Caco-2 (cell line): ENCODE data around the gene TXLNB. TPM values are rescaled to one million over a fixed set of nuclear protein-coding genes. Genes with fewer than 3 reads are reported as not detected.
"Not testable (repeated sequence)": the region's sequence is repeated elsewhere in the genome, so short reads cannot be mapped to it uniquely, and the experiment has no call there.

Source experiments
- BruUV-seq: library from RNA; stranded (reverse); fragments of 400-500 nt; replicated peaks from 2 replicates; lab custom pipeline; 2021; lab: Mats Ljungman, UMichigan
- CTCF ChIA-PET: fragments of 300-600 bp; sonication (Branson Sonifier 250); formaldehyde crosslinking; loops from one replicate; lab custom pipeline; 2022; ENCODE audit warnings: antibody characterized with exemption; lab: Charles Lee
- POLR2A ChIA-PET: fragments of 300-600 bp; sonication (Branson Sonifier 250); formaldehyde crosslinking; loops from one replicate; lab custom pipeline; 2022; ENCODE audit warnings: antibody characterized with exemption; lab: Charles Lee
- DNase-seq, 2 experiments: peaks; one replicate each; pipeline versions ENCODE4 v3.0.0 to v3.0.0-alpha.2; 2020 to 2022
- H3K27me3 ChIP-seq: replicated peaks from 2 replicates; pipeline ENCODE4 v1.6.0; 2011; ENCODE audit warnings: low read length; ENCODE audit not compliant: control insufficient read depth, insufficient read depth
- H3K36me3 ChIP-seq: 2 replicates; pipeline ENCODE4 v1.5.1; 2011; ENCODE audit warnings: low read length; ENCODE audit not compliant: control insufficient read depth, insufficient read depth
- H3K4me1 ChIP-seq: fragments of 250-450 bp; sonication (Bioruptor Pico); 2 replicates; pipeline ENCODE4 v1.5.1; 2020; ENCODE audit warnings: mild to moderate bottlenecking
- H3K4me3 ChIP-seq: 2 replicates; pipeline ENCODE4 v1.5.1; 2011; ENCODE audit warnings: low read depth, mild to moderate bottlenecking, control low read depth, low read length
- H3K9me3 ChIP-seq: fragments of 250-450 bp; sonication (Bioruptor Pico); 2 replicates; pipeline ENCODE4 v1.5.1; 2020; ENCODE audit warnings: mild to moderate bottlenecking, moderate library complexity
- H3K27ac Mint-ChIP-seq: one replicate; pipeline ENCODE4 v1.8.0; 2022; ENCODE audit warnings: mixed read lengths; ENCODE audit not compliant: unreplicated experiment
- H3K27me3 Mint-ChIP-seq: one replicate; pipeline ENCODE4 v1.8.0; 2022; ENCODE audit warnings: mixed read lengths; ENCODE audit not compliant: insufficient read depth, unreplicated experiment
- H3K36me3 Mint-ChIP-seq: one replicate; pipeline ENCODE4 v1.8.0; 2022; ENCODE audit warnings: mild to moderate bottlenecking, mixed read lengths; ENCODE audit not compliant: insufficient read depth, unreplicated experiment
- H3K4me1 Mint-ChIP-seq: one replicate; pipeline ENCODE4 v1.8.0; 2022; ENCODE audit warnings: low read depth, mixed read lengths; ENCODE audit not compliant: unreplicated experiment
- H3K4me3 Mint-ChIP-seq: one replicate; pipeline ENCODE4 v1.8.0; 2022; ENCODE audit warnings: mild to moderate bottlenecking, moderate library complexity, mixed read lengths; ENCODE audit not compliant: unreplicated experiment
- H3K9me3 Mint-ChIP-seq: one replicate; pipeline ENCODE4 v1.8.0; 2022; ENCODE audit warnings: mixed read lengths; ENCODE audit not compliant: unreplicated experiment
- intact Hi-C: fragments of 100-400 bp; cut with micrococcal nuclease; formaldehyde crosslinking; loops from one replicate; pipeline ENCODE4 v1.10.0; 2022; ENCODE audit not compliant: unreplicated experiment
- total RNA-seq: library from RNA; stranded (reverse); gene quantifications from 2 replicates; pipeline ENCODE4 v1.2.3, GENCODE V29; 2022
- TF ChIP-seq, protein P1 (sequence below), 2 experiments: fragments of 200-600 bp in 1 of 2; IDR thresholded peaks; 1 replicate in 1 of 2; 2 replicates in 1 of 2; pipeline versions ENCODE4 v1.5.1 to v1.8.0; 2011 to 2022; ENCODE audit warnings: antibody characterized with exemption in 1 of 2, control low read depth in 1 of 2, inconsistent platforms in 1 of 2, low read depth in 1 of 2, low read length in 1 of 2, mild to moderate bottlenecking in 1 of 2, moderate library complexity in 1 of 2; ENCODE audit not compliant: insufficient read depth in 1 of 2, severe bottlenecking in 1 of 2, unreplicated experiment in 1 of 2

Gene TXLNB
- total RNA-seq, 1 experiment from 2014 or later, result not detected

DNA sequence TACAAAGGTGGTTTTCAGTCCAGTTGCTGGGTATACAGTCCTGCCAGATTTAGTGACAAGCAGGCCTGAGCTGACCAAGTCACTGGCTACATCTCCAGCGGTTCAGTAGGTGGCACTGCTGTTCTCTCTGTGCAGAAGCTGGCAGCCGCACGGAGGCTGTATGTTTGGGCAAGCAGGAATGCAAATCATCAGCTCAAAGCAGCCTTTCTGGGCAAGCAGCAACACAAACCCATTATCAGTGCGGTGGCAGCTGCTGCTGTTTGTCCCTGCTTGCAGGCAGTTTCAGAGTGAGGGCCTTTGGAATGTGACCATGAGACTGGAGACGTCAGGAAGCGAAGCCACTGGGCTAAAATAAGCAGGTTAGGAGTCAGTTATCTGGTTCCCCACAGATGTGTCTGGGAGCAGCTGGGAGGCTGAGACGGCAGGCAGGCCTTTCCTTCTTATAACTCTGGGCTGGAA, 72.5 kb downstream of the TXLNB start:
- Mint-ChIP-seq H3K4me3 (peak overlapping the region; percentile 45), H3K4me1 (peaks cover 6% of the 10 kb centered on the region)

DNA sequence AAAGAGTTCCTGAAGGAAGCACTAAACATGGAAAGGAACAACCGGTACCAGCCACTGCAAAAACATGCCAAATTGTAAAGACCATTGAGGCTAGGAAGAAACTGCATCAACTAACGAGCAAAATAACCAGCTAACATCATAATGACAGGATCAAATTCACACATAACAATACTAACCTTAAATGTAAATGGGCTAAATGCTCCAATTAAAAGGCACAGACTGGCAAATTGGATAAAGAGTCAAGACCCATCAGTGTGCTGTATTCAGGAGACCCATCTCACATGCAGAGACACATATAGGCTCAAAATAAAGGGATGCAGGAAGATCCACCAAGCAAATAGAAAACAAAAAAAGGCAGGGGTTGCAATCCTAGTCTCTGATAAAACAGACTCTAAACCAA, 79.3 kb downstream of the TXLNB start:
- H3K4me3 Mint-ChIP-seq, result not testable (repeated sequence)

More for the DNA sequence above, 72.5 kb downstream of the TXLNB start:
- CTCF ChIA-PET, result interaction anchor here (0.6 to 3.8 kb wide), 12 partner anchors 11 to 403 kb away, joined by 3 to 63 read pairs (median 6); partner anchors contain the start of gene CITED2
- intact Hi-C loops, result loop anchor here (1.0 to 5.0 kb wide), 7 partner anchors 31 to 1222 kb away; partner anchors contain the start of gene HECA
- H3K27ac Mint-ChIP-seq, result no peak overlapping the region
- no peaks in the 10 kb centered on the region for H3K36me3 ChIP-seq
- TF ChIP-seq, protein P1, sequence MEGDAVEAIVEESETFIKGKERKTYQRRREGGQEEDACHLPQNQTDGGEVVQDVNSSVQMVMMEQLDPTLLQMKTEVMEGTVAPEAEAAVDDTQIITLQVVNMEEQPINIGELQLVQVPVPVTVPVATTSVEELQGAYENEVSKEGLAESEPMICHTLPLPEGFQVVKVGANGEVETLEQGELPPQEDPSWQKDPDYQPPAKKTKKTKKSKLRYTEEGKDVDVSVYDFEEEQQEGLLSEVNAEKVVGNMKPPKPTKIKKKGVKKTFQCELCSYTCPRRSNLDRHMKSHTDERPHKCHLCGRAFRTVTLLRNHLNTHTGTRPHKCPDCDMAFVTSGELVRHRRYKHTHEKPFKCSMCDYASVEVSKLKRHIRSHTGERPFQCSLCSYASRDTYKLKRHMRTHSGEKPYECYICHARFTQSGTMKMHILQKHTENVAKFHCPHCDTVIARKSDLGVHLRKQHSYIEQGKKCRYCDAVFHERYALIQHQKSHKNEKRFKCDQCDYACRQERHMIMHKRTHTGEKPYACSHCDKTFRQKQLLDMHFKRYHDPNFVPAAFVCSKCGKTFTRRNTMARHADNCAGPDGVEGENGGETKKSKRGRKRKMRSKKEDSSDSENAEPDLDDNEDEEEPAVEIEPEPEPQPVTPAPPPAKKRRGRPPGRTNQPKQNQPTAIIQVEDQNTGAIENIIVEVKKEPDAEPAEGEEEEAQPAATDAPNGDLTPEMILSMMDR (IDR thresholded peaks at IDR 0.05; ENCODE audit: insufficient read depth in 1 of 2, low read depth in 1 of 2, low read length in 1 of 2, severe bottlenecking in 1 of 2, unreplicated experiment in 1 of 2), result peak; percentile 61 to 88
- POLR2A ChIA-PET, result interaction anchor here (0.5 to 1.5 kb wide), 3 partner anchors 71 to 154 kb away, joined by 3 to 4 read pairs (median 3); no protein-coding TSS in a partner anchor
- no TSS peak for BruUV-seq
- peak; percentile 79 to 85 for DNase-seq
- H3K4me1 ChIP-seq, result no peaks in the 10 kb centered on the region
- peaks cover 5% of the 10 kb centered on the region; the same call in 1 of the 2 replicates for H3K9me3 ChIP-seq
- no peaks in the 10 kb centered on the region for H3K9me3 Mint-ChIP-seq
- no peaks in the 10 kb centered on the region for H3K27me3 ChIP-seq
- peaks cover 4% of the 10 kb centered on the region for H3K27me3 Mint-ChIP-seq
- H3K4me3 ChIP-seq, result no peak overlapping the region
- H3K36me3 Mint-ChIP-seq, result no peaks in the 10 kb centered on the region

DNA sequence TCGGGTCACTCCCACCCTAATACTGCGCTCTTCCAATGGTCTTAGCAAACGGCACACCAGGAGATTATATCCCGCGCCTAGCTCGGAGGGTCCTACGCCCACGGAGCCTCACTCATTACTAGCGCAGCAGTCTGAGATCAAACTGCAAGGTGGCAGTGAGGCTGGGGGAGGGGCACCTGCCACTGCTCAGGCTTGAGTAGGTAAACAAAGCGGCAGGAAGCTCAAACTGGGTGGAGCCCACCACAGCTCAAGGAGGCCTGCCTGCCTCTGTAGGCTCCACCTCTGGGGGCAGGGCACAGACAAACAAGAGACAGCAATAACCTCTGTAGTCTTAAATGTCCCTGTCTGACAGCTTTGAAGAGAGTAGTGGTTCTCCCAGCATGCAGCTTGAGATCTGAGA, 81.0 kb downstream of the TXLNB start:
- DNase-seq, H3K4me1 ChIP-seq, CTCF ChIA-PET, intact Hi-C loops, H3K4me1 Mint-ChIP-seq, H3K4me3 Mint-ChIP-seq, H3K36me3 Mint-ChIP-seq, H3K27me3 Mint-ChIP-seq, BruUV-seq, H3K27ac Mint-ChIP-seq, POLR2A ChIA-PET, H3K9me3 ChIP-seq, H3K27me3 ChIP-seq, H3K4me3 ChIP-seq, H3K36me3 ChIP-seq: not testable (repeated sequence)
- peaks cover 38% of the 10 kb centered on the region for H3K9me3 Mint-ChIP-seq

More for the DNA sequence above, 79.3 kb downstream of the TXLNB start:
- H3K36me3 ChIP-seq, CTCF ChIA-PET, POLR2A ChIA-PET, H3K4me1 ChIP-seq, intact Hi-C loops, H3K27me3 ChIP-seq, H3K4me1 Mint-ChIP-seq, H3K9me3 ChIP-seq, H3K4me3 ChIP-seq, BruUV-seq, H3K27ac Mint-ChIP-seq, H3K36me3 Mint-ChIP-seq, H3K27me3 Mint-ChIP-seq, DNase-seq: not testable (repeated sequence)
- H3K9me3 Mint-ChIP-seq, result peaks cover 27% of the 10 kb centered on the region

DNA sequence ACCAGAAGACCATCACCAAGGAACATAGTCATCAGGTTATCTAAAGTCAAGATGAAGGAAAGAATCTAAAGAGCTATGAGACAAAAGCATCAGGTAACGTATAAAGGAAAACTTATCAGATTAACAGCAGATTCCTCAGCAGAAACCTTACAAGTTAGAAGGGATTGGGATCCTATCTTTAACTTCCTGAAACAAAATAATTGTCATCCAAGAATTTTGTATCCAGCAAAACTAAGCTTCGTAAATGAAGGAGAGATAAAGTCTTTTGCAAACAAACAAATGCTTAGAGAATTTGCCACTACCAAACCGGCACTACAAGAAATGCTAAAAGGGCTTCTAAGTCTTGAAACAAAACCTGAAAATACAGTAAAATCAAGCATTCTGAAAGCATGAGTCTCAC, 86.0 kb downstream of the TXLNB start:
- Histone ChIP-seq H3K9me3 (0 out of 2 replicates have a peak, but pooled peaks cover 3% of the 10 kb centered on the region), H3K4me1 (no peaks in the 10 kb centered on the region), H3K4me3 (no peak overlapping the region), H3K36me3 (no peaks in the 10 kb centered on the region), H3K27me3 (no peaks in the 10 kb centered on the region)
- Mint-ChIP-seq H3K36me3 (no peaks in the 10 kb centered on the region), H3K9me3 (peaks cover 29% of the 10 kb centered on the region), H3K27ac (no peak overlapping the region), H3K27me3 (peaks cover 3% of the 10 kb centered on the region), H3K4me3 (no peak overlapping the region), H3K4me1 (no peaks in the 10 kb centered on the region)
- intact Hi-C loops, result loop anchor here (10.0 kb wide), 1 partner anchor 391 kb away; no protein-coding TSS in a partner anchor
- no TSS peak for BruUV-seq
- POLR2A ChIA-PET, result no interaction called here
- TF ChIP-seq, protein P1 (IDR thresholded peaks at IDR 0.05; ENCODE audit: insufficient read depth in 1 of 2, low read depth in 1 of 2, low read length in 1 of 2, severe bottlenecking in 1 of 2, unreplicated experiment in 1 of 2), result no peak
- DNase-seq, result no peak
- CTCF ChIA-PET, result no interaction called here
